Measurements from ENCODE around the gene LELP1.

The LELP1 gene

DNA sequence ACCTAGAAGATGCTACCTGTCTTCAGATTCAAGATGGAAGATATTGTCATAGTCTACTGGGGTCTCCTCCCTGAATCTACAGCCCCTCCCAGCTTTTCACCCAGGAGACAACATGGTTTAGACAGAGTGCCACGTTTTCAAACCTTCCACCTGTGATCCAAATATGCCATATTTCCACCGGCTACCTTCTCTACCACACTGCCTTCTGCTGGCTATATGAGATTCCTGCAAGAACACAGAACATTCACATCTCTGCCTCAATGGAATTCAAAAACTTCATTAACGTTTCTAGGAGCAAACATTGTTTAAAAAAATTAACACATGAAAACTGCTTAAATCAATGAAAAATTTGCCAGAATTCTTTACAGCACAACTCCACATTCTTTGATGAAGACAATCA lies 12.9 kb upstream of the LELP1 start:
- TF ChIP-seq, protein P1, sequence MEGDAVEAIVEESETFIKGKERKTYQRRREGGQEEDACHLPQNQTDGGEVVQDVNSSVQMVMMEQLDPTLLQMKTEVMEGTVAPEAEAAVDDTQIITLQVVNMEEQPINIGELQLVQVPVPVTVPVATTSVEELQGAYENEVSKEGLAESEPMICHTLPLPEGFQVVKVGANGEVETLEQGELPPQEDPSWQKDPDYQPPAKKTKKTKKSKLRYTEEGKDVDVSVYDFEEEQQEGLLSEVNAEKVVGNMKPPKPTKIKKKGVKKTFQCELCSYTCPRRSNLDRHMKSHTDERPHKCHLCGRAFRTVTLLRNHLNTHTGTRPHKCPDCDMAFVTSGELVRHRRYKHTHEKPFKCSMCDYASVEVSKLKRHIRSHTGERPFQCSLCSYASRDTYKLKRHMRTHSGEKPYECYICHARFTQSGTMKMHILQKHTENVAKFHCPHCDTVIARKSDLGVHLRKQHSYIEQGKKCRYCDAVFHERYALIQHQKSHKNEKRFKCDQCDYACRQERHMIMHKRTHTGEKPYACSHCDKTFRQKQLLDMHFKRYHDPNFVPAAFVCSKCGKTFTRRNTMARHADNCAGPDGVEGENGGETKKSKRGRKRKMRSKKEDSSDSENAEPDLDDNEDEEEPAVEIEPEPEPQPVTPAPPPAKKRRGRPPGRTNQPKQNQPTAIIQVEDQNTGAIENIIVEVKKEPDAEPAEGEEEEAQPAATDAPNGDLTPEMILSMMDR (IDR thresholded peaks at IDR 0.05; ENCODE audit: insufficient read depth, low read depth, low read length, missing control alignments) = peak; percentile 43
- peak; percentile 16 for DNase-seq (ENCODE audit: low read depth)
- no peak overlapping the region for H3K4me3 ChIP-seq (ENCODE audit: low read depth, low read length)

DNA sequence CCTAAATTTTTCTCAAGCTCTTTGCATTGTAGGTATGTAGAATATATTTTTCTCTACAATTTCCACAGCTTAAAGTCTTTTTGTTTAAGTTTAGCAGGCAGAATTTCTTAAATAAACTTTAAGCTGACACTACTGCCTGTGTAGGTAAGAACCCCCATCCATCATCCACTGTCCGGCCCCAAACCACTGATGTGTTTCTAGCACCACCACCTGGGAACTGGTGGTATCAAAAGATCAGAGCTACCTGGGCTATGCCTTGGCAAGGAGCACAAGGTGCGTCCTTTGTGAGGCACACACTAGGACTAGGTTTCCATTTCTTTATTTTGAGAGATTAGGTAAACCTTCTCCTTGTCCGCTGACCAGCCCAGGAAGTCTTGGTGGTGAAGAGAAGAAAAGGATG lies 10.5 kb upstream of the LELP1 start:
- no peak overlapping the region for H3K4me3 ChIP-seq (ENCODE audit: low read depth, low read length)
- TF ChIP-seq, protein P1 (IDR thresholded peaks at IDR 0.05; ENCODE audit: insufficient read depth, low read depth, low read length, missing control alignments) = peak; percentile 43
- DNase-seq (ENCODE audit: low read depth) = peak; percentile 39

DNA sequence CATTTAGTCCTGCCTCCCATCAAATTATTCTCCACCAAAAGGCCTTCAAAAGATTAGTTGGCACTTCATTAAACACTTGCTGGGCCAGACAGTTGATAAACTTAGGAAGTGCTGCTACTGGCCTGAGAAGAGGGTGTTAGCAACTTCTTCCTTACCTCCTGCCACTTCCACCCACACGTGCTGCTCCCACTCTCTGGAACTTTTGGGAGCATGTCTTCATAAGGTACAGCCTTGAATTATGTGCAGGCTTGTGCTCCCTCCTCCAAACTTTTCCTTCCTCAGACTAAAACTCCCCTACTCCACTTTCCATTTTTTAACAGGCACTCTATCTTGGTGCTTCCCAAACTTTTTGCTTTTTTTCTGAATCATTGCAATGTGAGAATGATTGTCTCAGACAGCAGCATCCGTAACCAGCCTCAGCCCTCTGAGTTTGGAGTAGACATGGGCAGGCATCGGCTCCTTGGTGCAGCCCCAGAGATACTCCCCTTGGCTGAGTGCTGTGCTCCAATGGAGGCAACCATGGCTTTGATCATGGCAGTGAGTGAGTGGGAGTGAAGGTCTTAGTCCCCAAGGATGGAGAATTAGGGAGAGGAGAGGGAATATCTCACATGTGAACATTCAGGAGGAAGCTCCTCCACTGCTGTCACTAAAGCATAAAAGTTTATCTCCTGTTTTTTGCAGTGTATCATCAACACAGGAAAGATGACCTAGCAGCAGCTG lies 8.7 kb upstream of the LELP1 start:
- H3K4me3 ChIP-seq (ENCODE audit: low read depth, low read length) = no peak overlapping the region
- DNase-seq (ENCODE audit: low read depth) = no peak
- TF ChIP-seq, protein P1 (IDR thresholded peaks at IDR 0.05; ENCODE audit: insufficient read depth, low read depth, low read length, missing control alignments) = no peak

DNA sequence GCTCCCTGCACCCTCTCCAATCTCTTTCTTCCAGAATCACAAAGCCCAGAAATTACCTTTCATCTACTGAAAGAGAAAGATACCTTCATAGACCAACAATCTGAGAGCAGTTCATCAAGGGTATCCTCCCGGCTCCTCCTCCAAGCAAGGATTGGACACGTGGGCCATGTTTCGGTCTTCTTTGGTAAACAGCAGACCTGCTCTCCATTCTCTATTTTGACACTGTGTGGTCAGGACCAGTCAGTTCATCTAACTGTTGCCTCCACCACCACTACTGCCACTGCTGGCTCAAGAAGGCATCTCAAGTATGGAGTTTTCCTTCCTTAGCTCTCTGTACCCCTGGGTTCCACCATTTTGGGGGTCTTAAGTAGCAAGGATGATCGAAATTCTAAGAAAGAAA lies 8.0 kb upstream of the LELP1 start:
- TF ChIP-seq, protein P1 (IDR thresholded peaks at IDR 0.05; ENCODE audit: insufficient read depth, low read depth, low read length, missing control alignments) = no peak
- no peak for DNase-seq (ENCODE audit: low read depth)
- H3K4me3 ChIP-seq (ENCODE audit: low read depth, low read length) = no peak overlapping the region

DNA sequence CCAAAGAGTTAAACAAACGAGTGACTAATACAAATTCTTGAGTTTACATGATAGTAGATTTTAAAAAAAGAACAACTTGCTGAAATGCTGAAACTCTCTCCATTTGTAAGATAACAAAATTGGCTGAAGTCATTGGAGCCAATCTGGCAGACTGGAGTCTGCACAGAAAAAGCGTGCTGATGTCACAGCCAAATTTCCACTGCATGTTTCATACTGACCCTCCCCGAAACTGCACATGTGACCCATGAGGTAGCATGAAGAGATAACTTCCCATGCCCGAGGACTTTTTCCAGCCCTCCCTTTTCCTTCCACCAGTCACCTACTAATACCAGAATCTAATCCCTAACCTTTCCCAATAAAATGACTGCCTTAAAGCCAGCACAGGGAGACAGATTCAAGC lies 1.2 kb upstream of the LELP1 start:
- no peak overlapping the region for H3K4me3 ChIP-seq (ENCODE audit: low read depth, low read length)
- TF ChIP-seq, protein P1 (IDR thresholded peaks at IDR 0.05; ENCODE audit: insufficient read depth, low read depth, low read length, missing control alignments) = no peak
- no peak for DNase-seq (ENCODE audit: low read depth)

DNA sequence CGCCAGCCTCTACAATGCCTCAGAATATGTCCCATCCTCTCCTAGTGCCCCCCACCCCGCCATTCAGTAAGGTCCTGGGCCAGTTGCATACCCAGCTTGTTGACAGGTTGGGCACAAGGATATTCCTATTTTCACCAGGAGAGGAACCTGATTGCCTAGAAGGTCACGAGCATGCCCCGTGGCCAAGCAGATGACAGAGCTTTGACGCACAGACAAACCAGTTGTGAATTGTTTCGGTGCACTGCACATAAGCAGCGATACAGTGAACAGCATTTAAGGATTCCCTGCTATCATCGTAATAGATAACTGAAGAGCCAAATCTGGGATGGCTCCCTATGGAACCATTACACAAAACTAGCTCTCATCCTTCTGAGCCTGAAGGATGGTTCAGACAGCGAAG lies 3.4 kb downstream of the LELP1 start:
- no peak for DNase-seq (ENCODE audit: low read depth)
- TF ChIP-seq, protein P1 (IDR thresholded peaks at IDR 0.05; ENCODE audit: insufficient read depth, low read depth, low read length, missing control alignments) = no peak
- H3K4me3 ChIP-seq (ENCODE audit: low read depth, low read length) = no peak overlapping the region

DNA sequence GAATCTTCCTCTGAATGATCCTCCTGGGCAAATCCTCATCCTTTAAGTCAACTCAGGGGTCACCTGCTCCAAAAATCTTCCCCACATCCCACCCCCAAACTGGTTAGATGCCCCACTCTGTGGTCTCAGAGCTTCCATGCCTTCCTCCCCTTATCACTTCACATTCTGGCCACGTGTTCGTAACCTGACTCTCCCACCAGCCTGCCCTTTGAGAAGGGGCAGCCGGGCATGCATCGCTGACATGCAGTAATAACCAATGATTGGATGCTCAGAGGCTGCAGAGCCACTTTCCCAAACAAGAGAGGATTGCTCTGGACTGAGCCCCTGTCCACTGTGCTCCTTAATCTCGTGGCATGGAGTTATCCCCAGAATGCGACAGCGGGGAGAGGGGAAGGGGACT lies 7.0 kb downstream of the LELP1 start:
- no peak overlapping the region for H3K4me3 ChIP-seq (ENCODE audit: low read depth, low read length)
- TF ChIP-seq, protein P1 (IDR thresholded peaks at IDR 0.05; ENCODE audit: insufficient read depth, low read depth, low read length, missing control alignments) = no peak
- no peak for DNase-seq (ENCODE audit: low read depth)

Measured in GM12865 (cell line).